GM19035 (cell line): ENCODE measurements around the gene HSP90AB1.

Experiments
- ATAC-seq: cut with Tn5 transposase; IDR thresholded peaks from one replicate; pipeline ENCODE4 v1.9.1; 2021; ENCODE audit not compliant: unreplicated experiment

Gene HSP90AB1

GRCh38 chr6:44266347-44266746 is 19.4 kb downstream of the HSP90AB1 start:
- ATAC-seq: peak; percentile 20

- no peak for ATAC-seq
These were observed 20.4 kb downstream of the HSP90AB1 start for GRCh38 chr6:44267252-44267651.

GRCh38 chr6:44268095-44268628 is 21.3 kb downstream of the HSP90AB1 start:
- ATAC-seq: no peak

GRCh38 chr6:44269178-44269920 is 22.4 kb downstream of the HSP90AB1 start:
- ATAC-seq: no peak

- no peak for ATAC-seq
These were observed 23.1 kb downstream of the HSP90AB1 start, which contains the start of gene TMEM151B for GRCh38 chr6:44269921-44270525. TSS of gene TMEM151B (plus strand) at chr6:44270450. CDS start at chr6:44270743, 293 bp downstream.

GRCh38 chr6:44270526-44271405 is 23.9 kb downstream of the HSP90AB1 start:
- ATAC-seq: no peak

- ATAC-seq: no peak
These were observed 24.5 kb downstream of the HSP90AB1 start for GRCh38 chr6:44271406-44271723.

- no peak for ATAC-seq
These were observed 25.0 kb downstream of the HSP90AB1 start for GRCh38 chr6:44271914-44272313.

- ATAC-seq: no peak
These were observed 25.6 kb downstream of the HSP90AB1 start for GRCh38 chr6:44272529-44272928.

- ATAC-seq: no peak
These were observed 26.2 kb downstream of the HSP90AB1 start for GRCh38 chr6:44272999-44273566.

GRCh38 chr6:44273617-44274016 is 26.7 kb downstream of the HSP90AB1 start:
- no peak for ATAC-seq

- no peak for ATAC-seq
These were observed 28.4 kb downstream of the HSP90AB1 start for GRCh38 chr6:44275271-44275748.

GRCh38 chr6:44275749-44276648 is 29.1 kb downstream of the HSP90AB1 start:
- no peak for ATAC-seq

- ATAC-seq: no peak
These were observed 30.1 kb downstream of the HSP90AB1 start for GRCh38 chr6:44276667-44277640.

GRCh38 chr6:44277763-44278162 is 30.9 kb downstream of the HSP90AB1 start:
- no peak for ATAC-seq

GRCh38 chr6:44278315-44278714 is 31.4 kb downstream of the HSP90AB1 start:
- ATAC-seq: no peak

- no peak for ATAC-seq
These were observed 32.1 kb downstream of the HSP90AB1 start for GRCh38 chr6:44278774-44279697.

- no peak for ATAC-seq
These were observed 37.2 kb downstream of the HSP90AB1 start for GRCh38 chr6:44284121-44284520.
